Measurements from ENCODE around the gene PTPN4. TPM values are rescaled to one million over a fixed set of nuclear protein-coding genes. Genes with fewer than 3 reads are reported as not detected.

The PTPN4 gene
- total RNA-seq, 1 experiment from 2014 or later, result 42.2 TPM

GRCh38 chr2:119853777-119854399 is 94.2 kb downstream of the PTPN4 start:
- no peaks in the 10 kb centered on the region for H3K4me1 ChIP-seq (ENCODE audit: insufficient read depth, low read length, poor library complexity, severe bottlenecking)
- TF ChIP-seq EZH2 (IDR thresholded peaks at IDR 0.05; ENCODE audit: borderline replicate concordance, low read depth, low read length, poor library complexity, severe bottlenecking), result no peak
- TF ChIP-seq, protein P1, sequence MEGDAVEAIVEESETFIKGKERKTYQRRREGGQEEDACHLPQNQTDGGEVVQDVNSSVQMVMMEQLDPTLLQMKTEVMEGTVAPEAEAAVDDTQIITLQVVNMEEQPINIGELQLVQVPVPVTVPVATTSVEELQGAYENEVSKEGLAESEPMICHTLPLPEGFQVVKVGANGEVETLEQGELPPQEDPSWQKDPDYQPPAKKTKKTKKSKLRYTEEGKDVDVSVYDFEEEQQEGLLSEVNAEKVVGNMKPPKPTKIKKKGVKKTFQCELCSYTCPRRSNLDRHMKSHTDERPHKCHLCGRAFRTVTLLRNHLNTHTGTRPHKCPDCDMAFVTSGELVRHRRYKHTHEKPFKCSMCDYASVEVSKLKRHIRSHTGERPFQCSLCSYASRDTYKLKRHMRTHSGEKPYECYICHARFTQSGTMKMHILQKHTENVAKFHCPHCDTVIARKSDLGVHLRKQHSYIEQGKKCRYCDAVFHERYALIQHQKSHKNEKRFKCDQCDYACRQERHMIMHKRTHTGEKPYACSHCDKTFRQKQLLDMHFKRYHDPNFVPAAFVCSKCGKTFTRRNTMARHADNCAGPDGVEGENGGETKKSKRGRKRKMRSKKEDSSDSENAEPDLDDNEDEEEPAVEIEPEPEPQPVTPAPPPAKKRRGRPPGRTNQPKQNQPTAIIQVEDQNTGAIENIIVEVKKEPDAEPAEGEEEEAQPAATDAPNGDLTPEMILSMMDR (conservative IDR thresholded peaks at IDR 0.05; ENCODE audit: low read depth, low read length), result no peak
- ChIA-PET CTCF (no interaction called here), POLR2A (ENCODE audit: low non-redundant PET) (no interaction called here)
- BruUV-seq (replicated peaks), result no TSS peak
- H3K27me3 ChIP-seq (replicated peaks; ENCODE audit: insufficient read depth, low read depth, low read length, poor library complexity), result no peaks in the 10 kb centered on the region
- peaks cover 23% of the 10 kb centered on the region for H3K9me3 ChIP-seq (ENCODE audit: low read depth, low read length, poor library complexity, severe bottlenecking)
- no peak overlapping the region for H3K4me3 ChIP-seq (ENCODE audit: low read depth, low read length, poor library complexity, severe bottlenecking)
- no peak overlapping the region for H3K27ac ChIP-seq (ENCODE audit: low read depth, low read length, poor library complexity, severe bottlenecking)
- intact Hi-C loops (cut with micrococcal nuclease; ENCODE audit: unreplicated experiment), result no loop called here
- no peak for DNase-seq (ENCODE audit: low spot score)
- no peaks in the 10 kb centered on the region for H3K36me3 ChIP-seq (ENCODE audit: insufficient read depth, low read length, poor library complexity, severe bottlenecking)

- no peak for TF ChIP-seq EZH2 (IDR thresholded peaks at IDR 0.05; ENCODE audit: borderline replicate concordance, low read depth, low read length, poor library complexity, severe bottlenecking)
- TF ChIP-seq, protein P1 (conservative IDR thresholded peaks at IDR 0.05; ENCODE audit: low read depth, low read length), result no peak
- no TSS peak for BruUV-seq (replicated peaks)
- ChIA-PET POLR2A (ENCODE audit: low non-redundant PET) (no interaction called here), CTCF (no interaction called here)
- no peaks in the 10 kb centered on the region for H3K4me1 ChIP-seq (ENCODE audit: insufficient read depth, low read length, poor library complexity, severe bottlenecking)
- no peaks in the 10 kb centered on the region for H3K27me3 ChIP-seq (replicated peaks; ENCODE audit: insufficient read depth, low read depth, low read length, poor library complexity)
- DNase-seq (ENCODE audit: low spot score), result no peak
- H3K27ac ChIP-seq (ENCODE audit: low read depth, low read length, poor library complexity, severe bottlenecking), result no peak overlapping the region
- H3K36me3 ChIP-seq (ENCODE audit: insufficient read depth, low read length, poor library complexity, severe bottlenecking), result no peaks in the 10 kb centered on the region
- no peak overlapping the region for H3K4me3 ChIP-seq (ENCODE audit: low read depth, low read length, poor library complexity, severe bottlenecking)
- intact Hi-C loops (cut with micrococcal nuclease; ENCODE audit: unreplicated experiment), result no loop called here
- H3K9me3 ChIP-seq (ENCODE audit: low read depth, low read length, poor library complexity, severe bottlenecking), result peaks cover 17% of the 10 kb centered on the region
Measured at GRCh38 chr2:119856469-119856901, 96.8 kb downstream of the PTPN4 start.

GRCh38 chr2:119857742-119858141 is 98.0 kb downstream of the PTPN4 start:
- CTCF ChIA-PET, result no interaction called here
- peaks cover 5% of the 10 kb centered on the region for H3K9me3 ChIP-seq (ENCODE audit: low read depth, low read length, poor library complexity, severe bottlenecking)
- no peaks in the 10 kb centered on the region for H3K36me3 ChIP-seq (ENCODE audit: insufficient read depth, low read length, poor library complexity, severe bottlenecking)
- no peak overlapping the region for H3K4me3 ChIP-seq (ENCODE audit: low read depth, low read length, poor library complexity, severe bottlenecking)
- TF ChIP-seq EZH2 (IDR thresholded peaks at IDR 0.05; ENCODE audit: borderline replicate concordance, low read depth, low read length, poor library complexity, severe bottlenecking), result no peak
- TF ChIP-seq, protein P1 (conservative IDR thresholded peaks at IDR 0.05; ENCODE audit: low read depth, low read length), result no peak
- POLR2A ChIA-PET (ENCODE audit: low non-redundant PET), result no interaction called here
- intact Hi-C loops (cut with micrococcal nuclease; ENCODE audit: unreplicated experiment), result no loop called here
- H3K27me3 ChIP-seq (replicated peaks; ENCODE audit: insufficient read depth, low read depth, low read length, poor library complexity), result no peaks in the 10 kb centered on the region
- peaks cover 5% of the 10 kb centered on the region for H3K4me1 ChIP-seq (ENCODE audit: insufficient read depth, low read length, poor library complexity, severe bottlenecking)
- H3K27ac ChIP-seq (ENCODE audit: low read depth, low read length, poor library complexity, severe bottlenecking), result no peak overlapping the region
- no TSS peak for BruUV-seq (replicated peaks)
- no peak for DNase-seq (ENCODE audit: low spot score)

All from A673 (cell line).